OCI-LY1 (cell line): Measurements from ENCODE around the gene SLBP.

ENCODE experiments used
- EZH2 ChIP-seq: fragments of 200-600 bp; sonication (generic), shearing (Covaris generic); IDR thresholded peaks from 2 replicates; pipeline ENCODE4 v1.8.0; 2017; ENCODE audit warnings: borderline replicate concordance, mixed run types, mild to moderate bottlenecking, antibody characterized with exemption, low read length, moderate library complexity, mixed read lengths
- TF ChIP-seq, protein P1 (sequence below): fragments of 200-600 bp; sonication (generic), shearing (Covaris generic); IDR thresholded peaks from 2 replicates; pipeline ENCODE4 v1.5.1; 2017; ENCODE audit warnings: mild to moderate bottlenecking, antibody characterized with exemption, low read length, moderate library complexity, mixed read lengths

DNA sequence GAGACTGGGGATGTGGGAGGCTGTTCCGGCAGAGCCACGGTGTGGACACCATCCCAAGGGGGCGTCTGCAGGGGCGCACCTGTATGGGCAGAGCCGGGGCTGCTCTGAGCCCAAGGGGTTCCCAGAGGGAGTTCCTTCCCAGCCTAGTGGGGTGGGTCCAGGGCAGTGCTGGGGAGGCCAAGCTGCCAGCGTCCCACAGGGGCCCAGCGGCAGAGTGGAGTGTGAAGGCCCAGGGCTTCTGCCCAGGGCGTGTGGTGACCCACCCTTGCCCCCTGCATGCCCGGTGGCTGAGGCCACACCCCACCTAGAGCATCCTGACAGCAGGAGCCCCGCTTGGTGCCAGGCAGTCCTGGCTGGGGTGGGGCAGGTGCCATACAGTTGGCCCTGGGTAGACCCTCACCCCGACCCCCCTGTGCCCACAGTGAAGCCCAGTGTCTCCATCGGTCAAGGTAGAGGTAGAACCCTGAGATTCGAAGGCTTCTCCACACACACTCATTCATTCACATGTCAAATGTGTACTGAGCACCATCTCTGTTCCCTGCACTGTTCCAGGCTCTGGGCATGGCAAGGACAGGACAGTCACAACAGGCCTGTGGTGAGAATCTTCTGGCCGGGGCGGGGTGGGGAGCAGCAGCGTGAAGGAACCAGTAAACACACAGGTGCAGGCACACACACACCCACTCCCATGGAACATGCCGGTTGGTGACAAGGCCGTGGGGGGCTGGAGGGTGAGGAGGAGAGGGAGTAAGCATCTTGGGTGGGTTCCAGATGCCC is 38.4 kb upstream of the SLBP start:
- TF ChIP-seq, protein P1, sequence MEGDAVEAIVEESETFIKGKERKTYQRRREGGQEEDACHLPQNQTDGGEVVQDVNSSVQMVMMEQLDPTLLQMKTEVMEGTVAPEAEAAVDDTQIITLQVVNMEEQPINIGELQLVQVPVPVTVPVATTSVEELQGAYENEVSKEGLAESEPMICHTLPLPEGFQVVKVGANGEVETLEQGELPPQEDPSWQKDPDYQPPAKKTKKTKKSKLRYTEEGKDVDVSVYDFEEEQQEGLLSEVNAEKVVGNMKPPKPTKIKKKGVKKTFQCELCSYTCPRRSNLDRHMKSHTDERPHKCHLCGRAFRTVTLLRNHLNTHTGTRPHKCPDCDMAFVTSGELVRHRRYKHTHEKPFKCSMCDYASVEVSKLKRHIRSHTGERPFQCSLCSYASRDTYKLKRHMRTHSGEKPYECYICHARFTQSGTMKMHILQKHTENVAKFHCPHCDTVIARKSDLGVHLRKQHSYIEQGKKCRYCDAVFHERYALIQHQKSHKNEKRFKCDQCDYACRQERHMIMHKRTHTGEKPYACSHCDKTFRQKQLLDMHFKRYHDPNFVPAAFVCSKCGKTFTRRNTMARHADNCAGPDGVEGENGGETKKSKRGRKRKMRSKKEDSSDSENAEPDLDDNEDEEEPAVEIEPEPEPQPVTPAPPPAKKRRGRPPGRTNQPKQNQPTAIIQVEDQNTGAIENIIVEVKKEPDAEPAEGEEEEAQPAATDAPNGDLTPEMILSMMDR = no peak
- TF ChIP-seq EZH2 = no peak
